Midbrain (tissue), 1 donor: Measurements from ENCODE around the gene CPNE2.
A peak's percentile ranks its signal among the peaks of the same experiment; 100 is the strongest.

Source experiments
- DNase-seq: peaks from one replicate; lab custom pipeline; 2025; lab: John Stamatoyannopoulos, UW

CPNE2 gene

DNA sequence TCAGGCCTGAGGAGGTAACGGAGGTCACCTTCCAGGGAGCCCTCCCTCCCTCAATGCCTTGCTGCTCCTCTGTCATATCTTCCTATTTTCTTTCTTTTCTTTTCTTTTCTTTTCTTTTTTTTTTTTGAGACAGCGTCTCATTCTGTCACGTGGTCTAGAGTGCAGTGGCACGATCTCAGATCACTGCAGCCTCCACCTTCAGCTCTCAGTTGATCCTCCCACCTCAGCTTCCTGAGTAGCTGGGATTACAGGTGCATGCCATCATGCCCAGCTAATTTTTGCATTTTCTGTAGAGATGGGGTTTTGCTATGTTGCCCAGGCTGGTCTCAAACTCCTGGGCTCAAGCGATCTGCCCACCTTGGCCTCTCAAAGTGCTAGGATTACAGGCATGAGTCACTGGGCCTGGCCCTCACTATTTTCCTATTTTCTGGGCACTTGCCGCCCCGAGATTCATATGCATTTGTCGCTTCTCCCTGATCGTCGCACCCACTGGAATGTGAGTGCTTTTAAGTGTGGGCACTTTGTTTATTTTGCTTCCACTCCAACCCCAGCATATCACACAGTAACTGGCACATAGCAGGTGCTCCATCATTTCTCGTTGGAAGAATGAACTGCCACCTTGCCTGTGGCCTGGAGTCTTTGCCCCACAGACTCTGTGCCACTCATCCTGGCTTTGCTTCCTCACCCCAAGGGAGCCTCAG lies 31.7 kb downstream of the CPNE2 start:
- no peak for DNase-seq

DNA sequence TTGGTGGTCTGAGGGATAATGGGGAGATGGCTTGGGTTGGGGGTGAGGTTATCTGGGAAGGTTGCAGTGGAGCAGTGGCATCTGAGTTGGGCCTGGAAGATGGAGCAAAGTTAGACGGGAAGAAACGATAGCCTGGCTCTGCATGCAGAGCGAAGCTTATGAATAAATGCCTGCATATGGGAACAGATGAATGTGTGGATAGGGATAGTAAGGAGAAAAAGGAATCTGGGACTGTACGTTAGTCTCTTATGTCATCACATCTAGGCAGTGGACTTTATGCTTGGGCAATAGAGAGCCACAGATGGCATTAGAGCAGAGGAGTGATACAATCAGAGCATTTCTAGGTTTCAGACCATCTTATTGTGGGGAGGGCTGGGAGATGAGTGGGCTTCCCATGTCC lies 33.0 kb downstream of the CPNE2 start:
- DNase-seq: no peak

DNA sequence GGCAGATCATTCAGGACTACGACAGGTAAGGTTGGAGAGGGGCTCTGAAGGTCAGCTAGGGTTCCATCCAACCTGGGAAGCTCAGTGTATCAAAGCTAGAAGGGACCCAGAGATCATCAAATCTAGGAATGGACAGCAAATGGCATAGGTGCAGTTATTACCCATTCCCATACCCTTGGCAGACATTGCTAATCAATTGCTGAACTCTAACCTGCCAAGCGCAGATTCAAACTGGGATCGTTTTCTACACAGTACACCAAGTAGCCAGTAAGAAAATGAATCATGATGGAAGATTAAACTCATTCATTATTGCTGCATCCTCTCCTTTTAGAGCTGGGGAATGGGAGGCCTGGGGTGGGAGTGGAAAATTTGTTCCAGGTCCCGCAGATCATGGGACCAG lies 33.6 kb downstream of the CPNE2 start:
- DNase-seq: no peak

DNA sequence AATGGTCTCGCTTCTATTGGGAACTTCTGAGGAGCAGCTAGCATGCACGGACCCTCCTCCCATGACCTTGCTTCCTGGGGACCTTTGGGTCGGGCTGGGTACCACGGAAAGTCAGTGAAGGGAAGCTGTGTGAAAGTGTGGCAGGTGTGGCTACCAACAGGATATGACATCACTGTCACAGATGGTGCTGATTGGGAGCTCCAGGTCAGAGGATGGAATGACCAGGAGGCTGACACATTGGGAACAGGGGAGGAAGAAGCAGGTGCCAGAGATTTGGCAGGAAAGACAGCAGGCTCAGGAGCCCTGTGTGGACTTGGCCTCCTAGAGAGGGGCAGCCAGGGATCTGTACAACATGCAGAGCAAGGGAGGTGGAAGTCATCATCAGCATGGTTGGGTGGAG lies 34.0 kb downstream of the CPNE2 start:
- no peak for DNase-seq

DNA sequence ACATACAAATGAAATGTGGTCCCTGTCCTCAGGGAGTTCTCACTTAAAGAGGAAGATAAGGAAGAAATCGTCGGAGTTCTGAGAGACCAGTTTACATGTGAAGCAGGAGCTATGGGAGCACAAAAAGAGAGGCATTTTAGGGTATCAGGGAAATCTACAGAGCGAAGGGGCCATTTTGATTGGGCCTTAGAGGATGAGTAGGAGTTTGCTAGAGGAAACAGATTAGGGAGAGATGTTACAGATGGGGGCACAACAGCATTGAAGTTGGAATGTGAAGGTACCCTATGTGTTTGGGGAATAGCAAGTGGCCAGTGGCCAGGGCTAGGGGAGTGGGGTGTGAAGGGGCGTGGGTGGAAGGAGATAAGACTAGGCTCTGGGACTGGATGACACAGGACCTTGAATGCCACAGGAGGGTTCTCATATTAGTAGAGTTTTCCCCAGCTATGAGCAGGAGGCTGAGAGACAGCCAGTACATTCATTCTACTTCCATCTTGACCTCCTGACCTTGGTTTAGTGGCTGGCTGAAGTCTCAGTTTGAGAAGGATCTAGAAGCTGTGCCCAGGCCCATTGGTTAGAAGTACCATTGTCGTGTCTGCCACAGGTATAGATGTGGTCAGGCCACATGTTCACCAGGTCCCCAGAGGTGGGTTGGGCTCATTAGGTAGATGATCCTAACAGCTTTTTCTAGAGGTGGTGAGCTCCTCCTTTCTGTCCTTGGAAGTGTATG lies 34.8 kb downstream of the CPNE2 start:
- DNase-seq: no peak

DNA sequence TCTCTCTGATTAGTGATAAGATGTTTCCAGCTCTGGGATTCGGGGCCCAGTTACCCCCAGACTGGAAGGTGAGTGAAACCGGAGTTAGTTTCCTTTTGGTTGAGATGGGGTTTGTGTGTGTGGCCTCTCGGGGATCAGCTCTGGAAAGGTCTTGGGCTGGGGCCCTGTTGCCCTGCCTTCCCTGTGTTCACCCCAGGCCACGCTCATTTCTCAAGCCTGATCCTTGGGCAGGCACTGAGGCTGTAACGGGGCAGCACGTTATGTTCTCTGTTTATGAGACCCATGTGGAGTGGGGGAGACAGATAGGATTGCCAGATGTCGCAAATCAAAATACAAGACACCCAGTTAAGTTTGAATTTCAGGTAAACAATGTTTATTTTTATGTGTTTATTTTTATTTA lies 35.5 kb downstream of the CPNE2 start:
- DNase-seq: no peak

DNA sequence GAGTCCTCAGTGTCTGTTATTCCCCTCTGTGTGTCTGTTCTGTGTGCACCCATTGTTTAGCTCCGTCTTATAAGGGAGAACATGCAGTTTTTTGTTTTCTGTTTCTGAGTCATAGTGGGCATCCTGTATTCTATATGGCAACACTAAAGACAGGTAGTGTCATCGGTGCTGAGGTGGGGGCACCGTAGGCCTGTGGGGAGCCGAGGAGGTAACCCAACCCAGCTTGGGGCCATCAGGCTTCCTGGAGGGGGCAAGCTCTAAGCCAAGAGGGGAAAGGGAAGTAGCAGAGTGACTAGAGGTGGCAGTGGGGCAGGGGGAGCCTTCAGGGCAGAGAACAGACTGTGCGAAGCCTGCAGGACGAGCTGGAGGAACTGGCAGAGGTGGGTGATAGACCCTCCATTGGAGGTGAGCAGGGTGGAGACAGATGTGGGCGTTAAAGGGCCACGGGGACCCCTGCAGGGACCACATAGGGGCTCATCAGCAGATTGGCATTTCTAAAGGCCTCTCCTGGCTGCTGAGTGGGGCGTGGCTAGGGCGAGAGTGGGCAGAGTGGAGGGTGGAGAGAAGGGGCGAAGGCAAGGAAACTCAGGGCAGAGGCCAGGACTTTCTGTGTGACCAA lies 36.5 kb downstream of the CPNE2 start:
- DNase-seq: no peak

DNA sequence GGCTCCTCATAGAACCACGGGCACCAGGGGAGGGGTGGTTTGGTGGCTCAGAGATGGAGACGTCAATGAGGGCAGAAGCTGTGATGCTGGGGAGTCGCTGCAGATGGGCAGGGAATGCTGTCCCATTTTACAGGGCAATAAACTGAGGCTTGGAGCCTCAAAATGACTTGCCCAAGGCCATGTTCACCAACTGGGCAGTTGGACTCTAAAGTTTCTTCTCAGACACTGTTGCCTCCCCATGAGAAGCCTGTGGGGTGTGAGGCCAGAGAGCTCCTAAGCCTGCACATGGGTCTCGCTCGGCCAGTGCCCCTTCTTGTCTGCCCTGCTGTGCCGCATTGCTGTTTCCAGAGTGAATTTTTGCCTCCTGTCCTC lies 38.6 kb downstream of the CPNE2 start:
- DNase-seq: no peak

DNA sequence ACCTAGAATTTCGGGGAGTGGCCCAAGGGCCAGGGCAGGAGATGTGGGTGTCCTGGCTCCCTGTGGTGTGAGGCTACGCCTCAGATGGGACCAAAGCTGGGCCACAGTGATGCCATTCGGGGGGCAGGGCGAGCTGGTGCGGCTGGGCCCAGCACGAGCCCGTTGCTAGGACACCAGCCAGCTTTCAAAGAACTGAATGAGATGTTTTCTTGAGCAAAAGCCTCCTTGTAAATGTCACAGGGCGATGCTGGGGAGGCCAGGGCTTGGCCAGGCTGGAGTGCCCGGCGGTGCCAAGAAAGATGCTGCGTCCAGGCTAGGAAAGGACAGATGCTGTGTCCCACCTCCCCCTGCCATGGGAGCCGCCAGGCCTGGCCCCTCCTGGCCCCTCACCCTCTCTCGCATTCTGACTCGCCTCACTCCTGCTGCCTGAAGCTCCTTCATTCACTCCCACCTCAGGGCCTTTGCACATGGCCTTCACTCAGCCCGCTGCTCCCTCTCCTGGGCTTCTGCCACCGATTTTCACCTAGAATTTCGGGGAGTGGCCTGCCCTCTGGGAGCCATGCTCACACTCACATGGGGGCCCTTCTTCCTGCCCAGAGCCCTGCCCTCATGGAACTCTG lies 39.1 kb downstream of the CPNE2 start:
- DNase-seq: peak; percentile 90

DNA sequence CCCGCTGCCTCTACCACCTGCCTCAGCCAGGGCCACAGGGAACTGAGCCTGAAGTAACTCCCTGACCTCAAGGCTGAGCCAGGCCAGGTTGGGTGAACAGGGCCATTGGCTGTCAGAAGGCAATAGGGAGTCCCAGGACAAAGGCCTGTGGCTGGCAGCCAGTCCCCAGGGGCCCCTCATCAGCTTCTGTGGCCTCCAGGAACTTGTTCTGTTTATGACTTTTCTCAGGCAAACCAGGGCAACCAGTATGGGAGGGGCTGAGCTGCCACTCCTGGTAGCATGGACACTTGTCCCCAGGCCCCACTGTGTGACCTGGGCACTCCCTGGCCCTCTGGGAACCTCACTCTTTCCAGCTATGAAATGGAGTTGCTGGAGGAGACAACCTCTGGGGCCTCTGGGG lies 40.1 kb downstream of the CPNE2 start:
- DNase-seq: no peak

DNA sequence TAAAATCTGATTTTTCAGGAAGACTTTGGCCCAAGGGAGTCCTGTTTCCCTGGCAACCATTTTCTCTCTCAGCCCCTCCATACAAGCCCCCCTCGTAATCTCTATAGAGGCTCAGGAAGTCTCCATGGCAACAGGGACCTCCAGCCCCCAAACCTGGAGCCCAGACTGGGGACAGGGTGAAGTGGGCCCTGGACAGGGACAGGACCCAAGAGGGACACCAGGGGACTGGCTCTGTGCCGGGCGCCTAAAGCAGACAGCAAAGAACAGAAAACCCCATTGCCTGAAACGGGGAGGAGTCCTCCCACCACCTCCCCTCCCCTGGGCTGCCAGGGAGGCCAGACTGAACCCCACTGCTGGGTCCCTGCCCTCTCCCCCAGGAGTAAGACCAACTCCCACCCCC lies 40.6 kb downstream of the CPNE2 start:
- DNase-seq: no peak

DNA sequence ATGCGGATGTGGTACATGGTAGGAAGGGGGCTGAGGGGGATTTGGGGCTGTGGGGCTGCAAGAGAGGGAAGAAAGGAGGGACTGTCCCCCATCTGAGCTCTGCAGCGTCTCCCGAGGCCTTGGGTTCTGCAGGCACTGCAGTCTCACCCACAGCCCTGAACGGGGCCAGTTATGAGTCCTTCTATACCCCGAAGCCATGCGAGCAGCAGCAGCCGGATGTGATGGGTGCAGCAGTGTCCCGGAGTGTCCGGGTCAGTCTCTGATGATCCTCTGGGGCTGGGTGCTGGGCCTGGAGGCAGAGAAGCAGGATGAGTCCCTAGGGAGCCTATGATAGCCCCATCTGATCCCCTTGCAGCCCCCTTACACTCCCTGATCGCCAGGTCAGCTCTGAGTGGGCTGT lies 41.5 kb downstream of the CPNE2 start:
- no peak for DNase-seq

DNA sequence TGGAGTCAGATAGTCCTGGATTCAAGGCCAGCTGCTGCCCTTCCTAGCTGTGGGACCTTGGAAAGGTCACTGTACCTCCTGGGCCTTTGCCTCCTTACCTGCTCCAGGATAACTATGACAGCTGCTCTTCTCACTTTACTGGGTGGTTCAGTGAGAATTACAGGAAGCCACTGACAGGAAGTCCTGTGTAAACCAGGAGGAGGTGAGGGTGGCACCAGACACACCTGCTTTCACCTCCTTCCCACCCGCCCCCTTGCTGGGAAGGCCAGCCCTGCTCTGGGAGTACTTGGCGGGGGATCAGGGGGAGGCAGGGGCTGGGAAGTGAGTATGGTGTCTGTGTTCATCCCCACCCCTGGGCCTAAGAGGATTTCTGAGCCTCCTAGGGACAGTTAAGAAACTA lies 42.6 kb downstream of the CPNE2 start:
- no peak for DNase-seq

DNA sequence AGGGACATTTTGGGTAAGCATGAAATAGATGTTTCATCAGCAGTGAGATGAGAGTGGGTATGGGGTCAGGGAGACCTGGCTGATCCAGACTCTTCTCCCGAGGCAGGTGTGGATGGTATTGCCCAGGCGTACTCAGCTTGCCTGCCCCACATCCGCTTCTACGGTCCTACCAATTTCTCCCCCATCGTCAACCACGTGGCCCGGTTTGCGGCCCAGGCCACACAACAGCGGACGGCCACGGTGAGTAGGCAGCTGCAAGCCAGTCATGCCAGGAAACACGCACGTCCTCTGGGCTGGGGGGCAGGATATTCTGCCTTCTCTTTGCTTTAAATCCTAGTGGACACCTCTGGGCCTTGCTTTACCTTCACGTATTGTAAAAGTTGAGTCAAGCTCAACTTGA lies 44.7 kb downstream of the CPNE2 start:
- no peak for DNase-seq

DNA sequence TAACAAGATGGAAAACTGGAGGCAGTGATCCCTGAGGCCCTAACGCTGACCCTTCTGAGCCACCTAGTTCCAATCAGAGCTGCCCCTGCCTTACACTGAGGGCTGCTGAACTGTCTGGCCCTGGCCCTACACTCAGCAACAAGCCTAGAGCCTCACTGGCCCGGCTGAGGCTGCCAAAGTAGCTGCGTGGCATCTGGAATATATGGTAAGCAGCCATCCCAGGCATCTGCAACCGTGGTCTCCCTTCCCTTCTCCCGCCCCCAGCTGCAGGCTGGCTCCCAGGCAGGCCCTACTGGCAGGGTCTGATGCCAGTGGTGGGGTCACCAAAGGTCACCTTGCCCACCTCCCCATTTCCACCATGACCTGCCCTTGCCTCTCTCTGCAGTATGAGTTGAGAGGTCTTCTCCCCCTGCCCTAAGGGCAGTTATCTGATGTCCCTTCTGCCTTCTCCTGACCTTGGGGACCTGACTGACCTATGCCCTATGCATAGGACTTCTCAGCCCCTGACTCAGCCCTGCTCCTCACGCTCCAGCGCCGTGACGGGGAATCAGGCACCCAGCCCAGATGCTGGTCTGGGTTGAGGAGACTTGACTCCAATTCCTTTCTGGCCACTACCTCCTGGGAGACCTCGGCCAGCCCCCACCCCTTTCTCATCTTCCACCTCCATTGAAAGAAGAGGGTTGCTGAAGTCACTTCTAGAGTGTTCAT lies 45.3 kb downstream of the CPNE2 start:
- no peak for DNase-seq

DNA sequence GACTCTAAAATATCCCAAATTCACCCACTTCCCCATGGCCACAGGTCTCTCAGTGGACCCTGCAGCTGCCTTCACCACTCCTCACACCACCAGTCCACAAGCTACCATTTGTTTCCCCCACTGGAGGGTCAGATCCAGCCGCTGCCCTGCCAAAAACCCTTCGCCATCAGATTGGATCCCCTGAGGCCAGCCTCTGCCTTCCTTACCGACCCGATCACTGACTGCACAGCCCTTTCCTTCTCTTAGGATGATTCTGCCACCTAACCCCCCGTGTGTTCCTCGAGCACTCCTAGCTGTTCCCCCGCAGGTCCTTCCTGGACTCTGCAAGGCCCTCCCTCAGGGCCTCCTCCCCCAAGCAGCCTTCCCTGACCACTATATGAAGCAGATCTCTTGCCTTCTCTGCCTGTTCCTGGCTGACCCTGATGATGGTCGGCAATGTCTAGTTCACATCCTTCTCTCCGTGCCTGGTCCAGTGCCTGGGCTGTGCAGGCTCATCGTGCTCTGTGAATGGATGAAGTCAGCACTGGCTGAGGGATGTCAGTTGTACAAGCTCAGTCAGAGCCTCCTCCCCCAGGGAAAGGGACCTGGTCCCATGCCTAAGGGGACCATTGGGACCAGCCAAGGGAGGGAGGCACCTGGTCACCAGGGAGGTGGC lies 46.0 kb downstream of the CPNE2 start:
- DNase-seq: no peak

DNA sequence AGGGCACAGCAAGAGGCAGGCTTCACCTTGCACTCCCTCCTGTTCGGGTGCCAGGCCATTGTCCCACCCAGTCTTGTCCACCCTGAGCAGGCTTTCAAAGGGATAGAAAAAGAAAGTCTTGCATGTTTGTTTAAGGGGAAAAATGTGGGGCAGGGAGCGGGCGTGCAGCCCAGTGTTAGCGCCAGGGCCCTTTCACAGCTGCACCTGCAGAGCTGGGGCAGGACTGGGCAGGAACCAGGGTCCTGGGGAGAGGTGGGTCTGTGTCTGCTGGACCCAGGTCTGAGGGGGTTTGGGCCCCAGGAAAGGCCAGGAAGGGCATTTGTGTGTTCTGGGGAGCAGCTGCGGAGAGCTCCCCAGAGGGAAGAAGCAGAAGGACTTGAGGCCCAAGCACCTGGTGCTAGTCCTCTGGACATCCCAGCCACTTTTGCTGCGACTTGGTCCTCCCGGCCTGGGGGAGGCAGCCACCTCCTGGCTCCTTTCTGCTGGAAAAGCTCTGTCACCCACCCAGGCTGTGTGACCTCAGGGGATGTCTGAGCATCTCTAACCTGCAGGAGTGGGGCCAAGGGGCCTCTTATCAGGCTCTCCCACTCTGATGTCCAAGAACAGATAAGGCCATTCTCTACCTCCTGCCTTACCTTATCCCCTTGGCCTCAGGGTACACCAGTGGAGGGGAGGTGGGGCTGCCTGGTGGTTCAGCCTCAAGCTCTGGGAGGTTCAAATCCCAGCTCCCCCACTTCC lies 48.7 kb downstream of the CPNE2 start:
- no peak for DNase-seq

DNA sequence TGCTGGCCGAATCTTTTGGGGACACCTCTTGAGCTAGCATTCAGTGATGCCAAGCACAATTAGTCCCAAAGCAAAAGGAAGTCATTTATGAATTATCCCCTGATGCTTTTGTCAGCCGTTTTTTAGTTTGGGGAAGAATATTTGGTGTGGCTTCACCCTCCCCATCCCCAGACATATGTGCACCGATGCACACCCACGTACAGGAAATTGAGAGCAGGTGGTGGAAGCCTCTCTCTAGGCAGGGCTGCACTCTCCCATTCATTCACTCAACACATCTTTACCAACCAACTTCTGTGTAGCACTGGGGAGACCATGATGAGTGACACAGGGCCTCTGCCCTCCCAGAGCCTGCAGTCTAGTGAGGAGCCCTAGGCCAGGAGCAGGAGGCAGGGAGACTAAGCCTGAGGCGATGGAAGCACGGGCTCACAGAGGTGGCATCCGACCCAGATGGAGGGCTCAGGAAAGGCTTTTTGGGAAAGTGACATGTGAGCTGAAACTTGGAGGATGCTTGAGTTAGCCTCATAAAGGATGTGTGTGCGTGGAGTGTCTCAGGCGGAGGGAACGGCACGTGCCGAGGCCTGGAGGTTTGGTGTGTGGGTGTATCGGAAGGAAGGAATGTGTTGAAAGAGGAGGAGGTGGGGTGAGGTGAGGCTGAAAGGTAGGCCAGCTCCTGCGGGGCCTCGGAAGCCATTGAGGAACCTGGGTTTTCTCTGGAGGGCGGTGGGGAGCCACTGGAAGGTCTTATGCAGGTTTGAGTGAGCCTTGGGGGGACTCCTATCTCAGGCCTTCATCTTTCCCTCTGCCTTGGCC lies 49.6 kb downstream of the CPNE2 start:
- DNase-seq: no peak

DNA sequence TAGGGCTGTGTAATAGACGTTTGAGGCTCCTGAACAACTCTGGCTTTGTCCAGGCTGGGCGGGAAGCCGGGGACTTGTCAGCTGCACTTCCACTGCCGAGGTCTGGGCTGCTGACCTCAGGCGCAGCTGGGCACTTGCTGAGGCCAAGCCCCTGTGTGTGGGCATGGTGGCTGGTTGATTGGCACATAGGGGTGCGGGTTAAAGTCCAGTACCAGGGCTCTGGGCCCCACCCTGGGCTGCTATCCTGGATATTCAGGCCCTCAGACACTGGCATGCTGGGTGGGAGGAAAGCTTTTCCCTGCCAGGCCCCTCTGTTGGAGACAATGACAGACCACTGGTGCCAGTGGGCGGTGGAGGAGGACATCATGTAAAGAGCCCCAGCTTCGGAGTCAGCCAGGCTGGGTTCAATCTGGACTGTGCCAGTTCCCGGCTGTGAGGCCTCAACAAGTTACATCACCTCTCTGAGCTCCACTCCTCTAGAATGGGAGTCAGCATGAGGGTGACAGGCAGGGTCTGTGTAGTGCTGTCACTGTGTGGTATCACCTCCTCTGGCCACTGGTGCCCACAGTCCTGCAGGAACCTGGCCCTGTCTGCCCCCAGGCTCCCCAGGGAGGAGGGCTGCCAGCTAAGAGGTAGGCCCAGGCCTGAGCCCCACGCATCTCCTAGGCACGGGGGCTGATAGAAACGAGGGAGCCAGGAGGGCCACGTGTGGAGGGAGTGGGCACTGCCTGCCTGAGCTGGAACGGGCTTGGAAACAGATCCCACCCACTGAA lies 51.0 kb downstream of the CPNE2 start:
- peak; percentile 91 for DNase-seq

DNA sequence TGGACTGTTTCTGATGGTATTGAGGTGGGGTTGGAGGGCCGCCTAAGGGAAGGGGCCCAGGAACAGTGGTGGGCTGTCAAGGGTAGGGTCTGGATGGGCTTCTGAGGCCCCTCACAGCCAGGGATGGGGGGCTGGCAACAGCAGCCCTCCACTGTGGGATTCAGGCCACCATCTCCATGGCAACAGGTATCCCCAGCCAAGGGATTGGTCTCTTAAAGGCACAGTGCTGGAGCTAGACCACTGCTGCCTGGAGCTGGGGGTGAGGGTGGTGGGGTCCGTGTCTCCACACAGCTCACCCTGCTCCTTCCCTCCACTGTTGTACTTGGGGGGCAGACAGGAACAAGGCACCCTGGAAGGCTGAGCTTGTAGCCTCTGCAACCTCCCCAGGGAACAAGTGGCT lies 51.6 kb downstream of the CPNE2 start:
- DNase-seq: no peak
